ENCODE data around the gene PSMC1. TPM values are rescaled to one million over a fixed set of nuclear protein-coding genes. Genes with fewer than 3 reads are reported as not detected.

PSMC1 gene
- total RNA-seq, 6 experiments from 2014 or later = 40.1 to 79.0 (median 54.4) TPM

GRCh38 chr14:90274808-90275457, 18.6 kb downstream of the PSMC1 start:
- intact Hi-C loops (cut with DNase I) = no loop called here
- WGBS (ENCODE audit: insufficient coverage, low coverage, low lambda C conversion rate, missing lambda C conversion rate) = 57% methylated on average over 6 of the region's 8 CpGs
- ATAC-seq (peak in 3 of 4 donors; percentile 22 to 58 (median 42)), DNase-seq (peak in 1 of 3 donors; percentile 33)
- no peaks in the 10 kb centered on the region for H3K9me3 ChIP-seq
- peaks cover 0 to 7% (median 3%) of the 10 kb centered on the region in 4 donors for H3K4me1 ChIP-seq
- no peak overlapping the region for H3K4me3 ChIP-seq
- no peaks in the 10 kb centered on the region for H3K27me3 ChIP-seq
- H3K27ac ChIP-seq = no peak overlapping the region
- TF ChIP-seq CTCF (IDR thresholded peaks at IDR 0.05) = no peak
- no peak for TF ChIP-seq POLR2A (IDR thresholded peaks at IDR 0.05)
- H3K36me3 ChIP-seq = peaks cover 0 to 45% (median 15%) of the 10 kb centered on the region in 4 donors

- WGBS (ENCODE audit: insufficient coverage, low coverage, low lambda C conversion rate, missing lambda C conversion rate) = 59% methylated on average over 8 of the region's 9 CpGs
- Histone ChIP-seq H3K9me3 (no peaks in the 10 kb centered on the region), H3K36me3 (peaks cover 0 to 40% (median 12%) of the 10 kb centered on the region in 4 donors), H3K4me3 (no peak overlapping the region), H3K27me3 (no peaks in the 10 kb centered on the region), H3K4me1 (peaks cover 0 to 7% (median 3%) of the 10 kb centered on the region in 4 donors), H3K27ac (no peak overlapping the region)
- peak in 1 of 3 donors; percentile 40 for DNase-seq
- TF ChIP-seq CTCF (IDR thresholded peaks at IDR 0.05) = no peak
- no peak for TF ChIP-seq POLR2A (IDR thresholded peaks at IDR 0.05)
- no peak for ATAC-seq
- intact Hi-C loops (cut with DNase I) = no loop called here
These were observed 19.1 kb downstream of the PSMC1 start for GRCh38 chr14:90275458-90275814.

- no peaks in the 10 kb centered on the region for H3K27me3 ChIP-seq
- 79% methylated on average over 8 of the region's 8 CpGs for WGBS (ENCODE audit: insufficient coverage, low coverage, low lambda C conversion rate, missing lambda C conversion rate)
- DNase-seq = peak in 1 of 3 donors; percentile 42
- H3K9me3 ChIP-seq = no peaks in the 10 kb centered on the region
- H3K4me1 ChIP-seq = peaks cover 0 to 7% (median 3%) of the 10 kb centered on the region in 4 donors
- H3K27ac ChIP-seq = no peak overlapping the region
- no peak overlapping the region for H3K4me3 ChIP-seq
- no peak for TF ChIP-seq POLR2A (IDR thresholded peaks at IDR 0.05)
- TF ChIP-seq CTCF (IDR thresholded peaks at IDR 0.05) = no peak
- H3K36me3 ChIP-seq = peaks cover 0 to 38% (median 9%) of the 10 kb centered on the region in 4 donors
- ATAC-seq = no peak
- intact Hi-C loops (cut with DNase I) = no loop called here
These were observed 19.5 kb downstream of the PSMC1 start for GRCh38 chr14:90275820-90276219.

GRCh38 chr14:90276646-90277367, 20.5 kb downstream of the PSMC1 start:
- no peak for TF ChIP-seq CTCF (IDR thresholded peaks at IDR 0.05)
- no peak for TF ChIP-seq POLR2A (IDR thresholded peaks at IDR 0.05)
- H3K9me3 ChIP-seq = no peaks in the 10 kb centered on the region
- DNase-seq (peak in 1 of 3 donors; percentile 46), ATAC-seq (no peak)
- no peak overlapping the region for H3K4me3 ChIP-seq
- WGBS (ENCODE audit: insufficient coverage, low coverage, low lambda C conversion rate, missing lambda C conversion rate) = 93% methylated on average over 7 of the region's 18 CpGs
- no peaks in the 10 kb centered on the region for H3K27me3 ChIP-seq
- H3K36me3 ChIP-seq = peaks cover 0 to 38% (median 7%) of the 10 kb centered on the region in 4 donors
- peaks cover 0 to 7% (median 3%) of the 10 kb centered on the region in 4 donors for H3K4me1 ChIP-seq
- intact Hi-C loops (cut with DNase I) = no loop called here
- no peak overlapping the region for H3K27ac ChIP-seq

Data from right lobe of liver (tissue), 6 donors.